Measurements from ENCODE around the gene GALNT10. TPM values are rescaled to one million over a fixed set of nuclear protein-coding genes. Genes with fewer than 3 reads are reported as not detected.

Gene GALNT10
- total and polyA plus RNA-seq, 8 donors: 5.3 to 76.4 (median 27.4) TPM

DNA sequence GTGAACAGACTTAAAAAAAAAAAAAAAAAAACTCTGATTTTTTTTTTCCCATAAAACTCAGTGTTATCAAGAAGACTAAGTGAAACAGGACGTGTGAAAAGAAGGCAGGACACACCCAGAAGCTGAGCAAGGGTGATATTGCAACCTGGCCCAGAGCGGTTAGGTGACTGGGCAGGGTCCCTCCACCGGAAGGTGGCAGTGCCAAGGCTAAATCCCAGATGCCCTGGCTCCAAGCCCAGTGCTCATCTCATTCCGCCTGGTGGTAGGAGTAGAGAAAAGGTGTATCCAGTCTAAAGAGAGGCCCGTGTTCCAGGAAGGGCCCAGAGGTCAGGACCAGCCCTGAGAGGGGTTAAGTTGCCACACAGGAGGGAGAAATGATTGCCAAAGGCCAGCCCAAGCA lies 203.8 kb downstream of the GALNT10 start:
- H3K9me3 ChIP-seq: no peaks in the 10 kb centered on the region
- 37 to 59% (median 45%) methylated on average over 5 of the region's 5 CpGs for WGBS, 5 donors
- no peaks in the 10 kb centered on the region for H3K27me3 ChIP-seq
- peaks cover 14 to 41% (median 35%) of the 10 kb centered on the region in 4 donors for H3K36me3 ChIP-seq
- no peak overlapping the region for H3K27ac ChIP-seq
- H3K4me3 ChIP-seq: no peak overlapping the region
- peaks cover 0 to 17% (median 12%) of the 10 kb centered on the region in 4 donors for H3K4me1 ChIP-seq
- intact Hi-C loops (cut with DNase I; ENCODE audit: low total_unique reads): no loop called here
- no peak for DNase-seq
- no peak for TF ChIP-seq POLR2AphosphoS5 (IDR thresholded peaks at IDR 0.05)
- no peak for TF ChIP-seq POLR2A (IDR thresholded peaks at IDR 0.05)
- TF ChIP-seq EP300 (IDR thresholded peaks at IDR 0.05): no peak
- TF ChIP-seq, protein P1, sequence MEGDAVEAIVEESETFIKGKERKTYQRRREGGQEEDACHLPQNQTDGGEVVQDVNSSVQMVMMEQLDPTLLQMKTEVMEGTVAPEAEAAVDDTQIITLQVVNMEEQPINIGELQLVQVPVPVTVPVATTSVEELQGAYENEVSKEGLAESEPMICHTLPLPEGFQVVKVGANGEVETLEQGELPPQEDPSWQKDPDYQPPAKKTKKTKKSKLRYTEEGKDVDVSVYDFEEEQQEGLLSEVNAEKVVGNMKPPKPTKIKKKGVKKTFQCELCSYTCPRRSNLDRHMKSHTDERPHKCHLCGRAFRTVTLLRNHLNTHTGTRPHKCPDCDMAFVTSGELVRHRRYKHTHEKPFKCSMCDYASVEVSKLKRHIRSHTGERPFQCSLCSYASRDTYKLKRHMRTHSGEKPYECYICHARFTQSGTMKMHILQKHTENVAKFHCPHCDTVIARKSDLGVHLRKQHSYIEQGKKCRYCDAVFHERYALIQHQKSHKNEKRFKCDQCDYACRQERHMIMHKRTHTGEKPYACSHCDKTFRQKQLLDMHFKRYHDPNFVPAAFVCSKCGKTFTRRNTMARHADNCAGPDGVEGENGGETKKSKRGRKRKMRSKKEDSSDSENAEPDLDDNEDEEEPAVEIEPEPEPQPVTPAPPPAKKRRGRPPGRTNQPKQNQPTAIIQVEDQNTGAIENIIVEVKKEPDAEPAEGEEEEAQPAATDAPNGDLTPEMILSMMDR (IDR thresholded peaks at IDR 0.05): no peak

DNA sequence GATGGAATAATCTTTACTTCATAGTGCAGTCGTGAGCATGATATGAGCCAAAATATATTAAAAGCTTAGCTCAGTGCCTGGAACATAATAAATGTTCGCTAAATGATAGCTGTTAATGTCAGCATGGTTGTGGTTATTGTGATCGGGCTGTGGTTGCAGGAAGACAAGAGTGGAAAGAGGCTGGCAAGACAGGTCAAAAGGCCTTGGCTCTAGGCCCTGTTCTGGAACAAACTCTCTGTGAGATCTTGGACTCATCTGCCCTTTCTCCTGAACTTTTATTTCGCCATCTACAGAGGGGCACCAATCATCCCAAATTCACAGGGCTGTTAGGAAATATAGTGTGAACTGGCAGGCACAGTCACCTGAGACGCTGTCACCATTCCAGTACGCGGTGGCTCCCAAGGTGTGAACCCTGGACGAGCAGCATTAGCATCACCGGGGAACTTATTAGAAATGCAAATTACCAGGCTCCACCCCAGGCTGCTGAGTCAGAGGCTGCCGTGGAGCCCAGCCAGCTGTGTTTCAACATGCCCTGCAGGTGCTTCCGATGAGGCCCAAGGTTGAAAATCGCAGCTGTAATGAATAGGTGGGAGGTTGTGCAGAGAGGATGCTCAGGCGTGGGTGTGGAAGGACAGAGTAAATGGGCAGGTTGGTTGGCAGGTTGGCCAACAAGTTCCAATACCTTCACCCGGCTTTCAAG lies 205.0 kb downstream of the GALNT10 start:
- no peak overlapping the region for H3K4me3 ChIP-seq
- intact Hi-C loops (cut with DNase I; ENCODE audit: low total_unique reads): no loop called here
- DNase-seq: peak; percentile 38 to 65
- H3K36me3 ChIP-seq: peaks cover 14 to 37% (median 31%) of the 10 kb centered on the region in 4 donors
- TF ChIP-seq EP300 (IDR thresholded peaks at IDR 0.05) (no peak), POLR2A (IDR thresholded peaks at IDR 0.05) (no peak), POLR2AphosphoS5 (IDR thresholded peaks at IDR 0.05) (peak in 1 of 3 donors; percentile 18)
- TF ChIP-seq, protein P1 (IDR thresholded peaks at IDR 0.05): no peak
- no peaks in the 10 kb centered on the region for H3K27me3 ChIP-seq
- 63 to 72% (median 69%) methylated on average over 14 of the region's 14 CpGs for WGBS, 5 donors
- H3K9me3 ChIP-seq: no peaks in the 10 kb centered on the region
- H3K27ac ChIP-seq: peak overlapping the region in 1 of 5 donors; percentile 22
- peaks cover 0 to 17% (median 12%) of the 10 kb centered on the region in 4 donors for H3K4me1 ChIP-seq

DNA sequence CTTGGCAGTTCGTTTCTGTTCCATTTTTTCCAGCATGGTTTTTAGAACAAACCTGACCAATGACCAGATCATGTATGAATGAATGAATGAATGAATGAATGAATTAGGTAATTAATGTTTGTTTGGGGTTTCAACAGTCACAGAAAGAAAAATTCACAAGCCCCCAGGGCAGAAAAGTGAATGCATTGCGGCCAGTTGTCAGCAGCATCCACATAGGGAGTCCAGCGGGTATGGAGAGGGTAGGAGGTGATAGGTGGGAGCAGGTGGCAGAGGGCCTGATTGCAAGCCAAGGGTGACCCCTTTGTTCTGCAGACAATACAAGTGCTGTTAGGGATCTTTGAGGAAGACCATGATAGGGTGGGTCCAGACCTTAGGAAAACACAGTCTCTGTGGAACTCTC lies 205.6 kb downstream of the GALNT10 start:
- intact Hi-C loops (cut with DNase I; ENCODE audit: low total_unique reads): no loop called here
- WGBS, 5 donors: 80 to 95% (median 82%) methylated on average over 3 of the region's 3 CpGs
- H3K27me3 ChIP-seq: no peaks in the 10 kb centered on the region
- DNase-seq: no peak
- H3K4me1 ChIP-seq: peaks cover 0 to 17% (median 12%) of the 10 kb centered on the region in 4 donors
- peaks cover 14 to 31% (median 29%) of the 10 kb centered on the region in 4 donors for H3K36me3 ChIP-seq
- no peaks in the 10 kb centered on the region for H3K9me3 ChIP-seq
- TF ChIP-seq POLR2AphosphoS5 (IDR thresholded peaks at IDR 0.05) (no peak), POLR2A (IDR thresholded peaks at IDR 0.05) (no peak), EP300 (IDR thresholded peaks at IDR 0.05) (no peak)
- TF ChIP-seq, protein P1 (IDR thresholded peaks at IDR 0.05): no peak
- no peak overlapping the region for H3K4me3 ChIP-seq
- H3K27ac ChIP-seq: no peak overlapping the region

DNA sequence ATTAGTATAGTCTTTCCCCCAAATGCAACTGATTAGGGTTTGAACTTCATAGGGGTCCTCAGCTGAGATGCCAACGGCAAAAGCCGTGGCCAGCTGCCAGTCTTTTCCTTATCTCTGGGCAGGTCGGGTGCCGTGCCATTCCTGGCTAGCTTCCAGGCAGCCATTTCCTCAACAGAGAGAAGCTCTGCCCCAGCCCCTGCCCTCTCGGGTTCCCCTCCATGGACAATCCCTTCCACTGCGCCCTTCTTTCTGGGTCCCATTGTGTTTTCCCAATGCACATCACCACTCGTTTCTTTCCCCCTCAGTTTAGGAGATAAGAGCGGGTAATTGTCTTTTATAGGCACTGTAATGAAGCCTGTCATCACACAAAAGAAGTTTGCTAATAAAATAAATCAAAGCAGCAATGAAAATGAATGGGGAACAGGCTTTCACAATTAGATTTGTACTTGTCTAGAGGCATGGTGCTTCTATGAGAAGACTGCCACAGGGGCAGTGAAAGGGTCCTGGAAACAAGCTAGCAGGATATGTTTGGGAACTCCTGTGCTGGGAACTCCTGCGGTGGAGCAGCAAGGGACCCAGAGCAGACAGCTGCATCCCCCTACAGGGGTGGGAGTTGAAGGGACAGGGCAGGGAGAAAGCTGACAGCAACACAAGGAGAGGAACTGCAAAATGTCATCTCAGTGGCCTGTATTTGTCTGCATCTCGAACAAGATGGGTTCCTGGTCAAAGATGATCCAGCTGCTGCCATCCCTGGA lies 207.3 kb downstream of the GALNT10 start:
- Histone ChIP-seq H3K27ac (no peak overlapping the region), H3K4me1 (peaks cover 0 to 17% (median 12%) of the 10 kb centered on the region in 4 donors), H3K36me3 (peaks cover 10 to 30% (median 16%) of the 10 kb centered on the region in 4 donors), H3K9me3 (no peaks in the 10 kb centered on the region), H3K4me3 (no peak overlapping the region), H3K27me3 (no peaks in the 10 kb centered on the region)
- 36 to 51% (median 50%) methylated on average over 10 of the region's 10 CpGs for WGBS, 5 donors
- TF ChIP-seq POLR2A (IDR thresholded peaks at IDR 0.05) (no peak), EP300 (IDR thresholded peaks at IDR 0.05) (no peak), POLR2AphosphoS5 (IDR thresholded peaks at IDR 0.05) (peak in 1 of 3 donors; percentile 7)
- intact Hi-C loops (cut with DNase I; ENCODE audit: low total_unique reads): no loop called here
- DNase-seq: peak; percentile 83 to 86

All from stomach (tissue), 9 donors.